ENCODE measurements around the gene HOXB4. TPM values are rescaled to one million over a fixed set of nuclear protein-coding genes. Genes with fewer than 3 reads are reported as not detected.
A peak's percentile ranks its signal among the peaks of the same experiment; 100 is the strongest.

Gene HOXB4
- total and polyA plus RNA-seq, 2 of the 4 experiments (the other 2 are of a cell fraction), result 2.0 to 8.5 TPM

- WGBS, 2 experiments (ENCODE audit: extremely low coverage in 2 of 2, insufficient read length in 1 of 2), result 1% methylated on average over 20 of the region's 73 CpGs; no CpG with 5 or more reads in 1 of the 2 experiments
- TF ChIP-seq RCOR1 (IDR thresholded peaks at IDR 0.05; ENCODE audit: insufficient replicate concordance, low read length) (no peak), USF2 (IDR thresholded peaks at IDR 0.05; ENCODE audit: low read depth, low read length) (no peak), CEBPB (IDR thresholded peaks at IDR 0.05; ENCODE audit: low read depth, low read length) (no peak), CHD1 (IDR thresholded peaks at IDR 0.05; ENCODE audit: low read depth, low read length) (no peak), MAFK (IDR thresholded peaks at IDR 0.05; ENCODE audit: low read depth, low read length) (no peak), ELK1 (IDR thresholded peaks at IDR 0.05; ENCODE audit: borderline replicate concordance, low read depth, low read length) (no peak), BHLHE40 (IDR thresholded peaks at IDR 0.05; ENCODE audit: low read depth, low read length) (no peak), POLR2A (IDR thresholded peaks at IDR 0.05; ENCODE audit: low read depth, low read length) (no peak), NFE2L2 (IDR thresholded peaks at IDR 0.05; ENCODE audit: low read depth, low read length) (no peak), RAD21 (IDR thresholded peaks at IDR 0.05; ENCODE audit: low read length) (no peak), RFX5 (IDR thresholded peaks at IDR 0.05; ENCODE audit: low read depth, low read length) (no peak), FOS (IDR thresholded peaks at IDR 0.05; ENCODE audit: low read depth, low read length) (no peak), SMC3 (IDR thresholded peaks at IDR 0.05; ENCODE audit: low read depth, low read length) (no peak), CTCF (conservative IDR thresholded peaks at IDR 0.05; ENCODE audit: low read depth, low read length) (no peak)
Measured at GRCh38 chr17:48564188-48565021, 13.7 kb downstream of the HOXB4 start.

More at GRCh38 chr17:48564188-48565021, 13.7 kb downstream of the HOXB4 start:
- H3K23ac ChIP-seq (ENCODE audit: low read depth, low read length), result peak overlapping the region; percentile 99
- H2BK20ac ChIP-seq (ENCODE audit: low read depth, low read length), result peak overlapping the region; percentile 17
- H3K9ac ChIP-seq (ENCODE audit: low read depth, low read length), result peak overlapping the region; percentile 92
- no peaks in the 10 kb centered on the region for H3K27me3 ChIP-seq (ENCODE audit: control insufficient read depth, insufficient read depth, low read length)
- in situ Hi-C loops (cut with MboI; ENCODE audit: low sequenced_read_pairs) (no loop called here), intact Hi-C loops (cut with micrococcal nuclease) (no loop called here), dilution Hi-C loops (cut with HindIII; ENCODE audit: low sequenced_read_pairs, unreplicated experiment) (no loop called here)
- peaks cover 23% of the 10 kb centered on the region for H3K9me1 ChIP-seq (ENCODE audit: insufficient read depth, low read length)
- H2BK120ac ChIP-seq (ENCODE audit: low read depth, low read length), result peak overlapping the region; percentile 90
- ChIA-PET POLR2A (ENCODE audit: unreplicated experiment) (interaction anchor here (0.6 to 1.3 kb wide), 3 partner anchors 19 to 29 kb away, joined by 3 to 5 read pairs (median 4); partner anchors contain the start of gene HOXB5), CTCF (no interaction called here)
- H4K5ac ChIP-seq (ENCODE audit: low read depth, low read length), result peak overlapping the region; percentile 92
- peaks cover 34% of the 10 kb centered on the region for H4K20me1 ChIP-seq (ENCODE audit: insufficient read depth, low read length)
- H3K4ac ChIP-seq (ENCODE audit: low read depth, low read length), result peak overlapping the region; percentile 99
- H2AFZ ChIP-seq (replicated peaks; ENCODE audit: low read length, poor library complexity), result peak overlapping the region; percentile 64
- H3K4me3 ChIP-seq (ENCODE audit: insufficient read depth, low read depth, low read length), result peak overlapping the region; percentile 46
- peak overlapping the region; percentile 96 for H4K91ac ChIP-seq (ENCODE audit: insufficient read depth, low read depth, low read length)
- DNase-seq (no peak), ATAC-seq (ENCODE audit: low read depth) (peak; percentile 1; the same call in 1 of the 2 replicates)
- H2BK5ac ChIP-seq (ENCODE audit: low read depth, low read length, poor library complexity, severe bottlenecking), result peak overlapping the region; percentile 99
- peak overlapping the region; percentile 97 for H2AK9ac ChIP-seq (replicated peaks; ENCODE audit: low read depth, low read length, poor library complexity)
- no peaks in the 10 kb centered on the region for H3K9me3 ChIP-seq (ENCODE audit: control insufficient read depth, insufficient read depth, low read length)
- H3K36me3 ChIP-seq (ENCODE audit: control insufficient read depth, insufficient read depth, low read length), result peaks cover 38% of the 10 kb centered on the region; the same call in 1 of the 2 replicates
- H3K4me2 ChIP-seq (ENCODE audit: low read depth, low read length), result peak overlapping the region; percentile 98
- H3K27ac ChIP-seq (ENCODE audit: insufficient read depth, low read length), result peak overlapping the region; percentile 93
- H3K14ac ChIP-seq (replicated peaks; ENCODE audit: low read depth, low read length), result peak overlapping the region; percentile 95
- H4K8ac ChIP-seq (ENCODE audit: low read depth in 2 of 2, low read length in 2 of 2), result peak overlapping the region; percentile 18 to 92
- peak overlapping the region; percentile 71; the same call in 1 of the 3 replicates for H2BK15ac ChIP-seq (ENCODE audit: low read depth, low read length)
- H3K79me1 ChIP-seq (ENCODE audit: low read depth in 1 of 2, low read length in 2 of 2), result peaks cover 0 to 24% of the 10 kb centered on the region in 2 experiments; a peak in 2 of 4 replicates
- H3K4me1 ChIP-seq (ENCODE audit: control insufficient read depth, insufficient read depth, low read length), result peaks cover 71% of the 10 kb centered on the region
- H2AK5ac ChIP-seq (ENCODE audit: low read depth, low read length), result peak overlapping the region; percentile 94
- H3K56ac ChIP-seq (ENCODE audit: extremely low read depth, insufficient read depth, low read length), result peak overlapping the region; percentile 84
- H3K18ac ChIP-seq (ENCODE audit: low read depth, low read length), result peak overlapping the region; percentile 63
- BruUV-seq (replicated peaks), result no TSS peak
